ENCODE results near the gene OR4L1. TPM values are rescaled to one million over a fixed set of nuclear protein-coding genes. Genes with fewer than 3 reads are reported as not detected.

The OR4L1 gene, protein sequence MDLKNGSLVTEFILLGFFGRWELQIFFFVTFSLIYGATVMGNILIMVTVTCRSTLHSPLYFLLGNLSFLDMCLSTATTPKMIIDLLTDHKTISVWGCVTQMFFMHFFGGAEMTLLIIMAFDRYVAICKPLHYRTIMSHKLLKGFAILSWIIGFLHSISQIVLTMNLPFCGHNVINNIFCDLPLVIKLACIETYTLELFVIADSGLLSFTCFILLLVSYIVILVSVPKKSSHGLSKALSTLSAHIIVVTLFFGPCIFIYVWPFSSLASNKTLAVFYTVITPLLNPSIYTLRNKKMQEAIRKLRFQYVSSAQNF
- total RNA-seq = not detected

GRCh38 chr14:20059745-20060144, at the start of gene OR4L1:
Gene OR4L1, plus strand, starts transcription at chr14:20060045. Its CDS starts 0 bp downstream, at chr14:20060045.

DNA sequence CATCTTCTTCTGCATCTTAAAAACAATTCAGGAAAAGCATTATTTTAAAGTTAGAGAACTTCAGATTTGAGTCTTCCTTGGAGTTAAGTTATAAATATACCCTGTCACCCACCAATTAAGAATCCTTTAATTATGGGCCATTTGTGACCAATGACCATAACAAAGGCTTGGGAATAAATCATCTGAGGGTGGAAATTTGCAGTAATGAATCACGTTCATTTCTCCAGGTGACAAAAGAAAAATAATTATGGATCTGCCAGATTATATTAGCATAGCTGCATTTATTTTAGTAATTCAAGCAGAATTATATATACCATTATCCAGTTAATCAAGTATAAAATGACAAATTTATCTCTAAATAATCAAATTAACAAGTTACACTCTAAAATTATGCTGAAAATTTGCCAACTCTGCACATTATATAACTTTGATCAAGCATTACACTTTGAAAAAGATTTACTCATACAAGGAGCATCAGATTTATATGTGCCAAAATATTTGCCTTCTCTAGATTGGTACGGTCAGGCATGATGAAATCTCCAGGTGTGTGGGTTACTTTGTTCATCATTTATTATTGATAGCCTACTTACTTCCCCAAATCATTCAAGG, 40.5 kb upstream of the OR4L1 start, which contains the start of gene OR4K14:
Gene OR4K14, minus strand, starts transcription at position 51 of the 609 bp plus-strand sequence. CDS start 4,114 bp downstream, outside the sequence.

DNA sequence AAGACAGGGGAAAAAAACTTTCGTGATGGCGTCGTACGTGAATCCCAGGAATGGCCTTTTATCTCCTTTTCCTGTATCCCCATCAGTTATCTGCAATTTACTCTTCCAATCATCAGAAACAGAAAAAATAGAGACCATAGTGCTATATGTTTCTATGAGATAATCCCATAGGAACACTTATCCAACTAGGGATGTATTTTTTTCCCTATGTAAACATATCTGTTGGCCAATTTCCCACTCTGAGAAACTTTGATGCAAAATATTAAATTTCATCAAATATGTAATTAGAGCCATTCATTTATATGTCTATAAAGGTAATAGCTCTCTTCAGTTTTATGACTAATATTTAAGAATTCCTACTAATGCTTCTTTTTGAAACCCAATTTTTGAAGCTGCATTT, 23.9 kb upstream of the OR4L1 start, which contains the start of gene OR4K13:
Gene OR4K13, minus strand, starts transcription at position 101 of the 400 bp plus-strand sequence. CDS start 1,280 bp downstream, outside the sequence.

DNA sequence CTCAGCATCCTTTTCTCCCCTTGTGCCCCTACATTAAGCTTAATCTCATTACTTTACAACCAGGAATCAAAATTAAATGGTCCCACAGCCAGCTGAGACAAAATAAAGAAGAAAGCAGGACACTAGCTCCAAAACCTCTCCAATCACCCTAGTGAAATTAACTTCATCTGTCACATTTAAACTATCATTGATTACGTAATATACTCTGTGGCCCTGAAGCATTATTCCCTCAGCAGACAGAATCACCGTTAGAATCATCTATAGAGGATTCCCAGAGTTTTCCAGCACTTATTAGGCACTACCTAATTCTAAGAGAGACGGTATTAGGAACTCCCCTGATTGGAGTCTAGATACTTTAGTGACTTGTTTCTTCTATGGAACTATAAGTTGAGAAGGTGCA, 50.6 kb downstream of the OR4L1 start, which contains the start of gene OR4K17:
Gene OR4K17, plus strand, starts transcription at position 302 of the 400 bp plus-strand sequence. CDS start 6,761 bp downstream, outside the sequence.

Small RNA genes within 50 kb of the gene (small RNA-seq; reads per million reads assigned to genes)
- not detected for gene RNA5SP380 (ENCODE audit: low replicate concordance)

Other genes starting within 250 kb of the OR4L1 start
- gene OR4K2, start 184.9 kb upstream of the OR4L1 start, total RNA-seq = not detected
- not detected for gene OR4K5, start 139.4 kb upstream of the OR4L1 start, total RNA-seq
- gene OR4K1, start 129.1 kb upstream of the OR4L1 start, total RNA-seq = not detected
- gene OR4K15, start 84.5 kb upstream of the OR4L1 start, total RNA-seq = not detected
- not detected for gene OR4Q2, start 57.9 kb upstream of the OR4L1 start, total RNA-seq
- gene OR4K14, start 40.7 kb upstream of the OR4L1 start, total RNA-seq = not detected
- gene OR4K13, start 24.0 kb upstream of the OR4L1 start, total RNA-seq = not detected
- gene OR4K17, start 50.7 kb downstream of the OR4L1 start, total RNA-seq = not detected
- not detected for gene OR4N5, start 78.8 kb downstream of the OR4L1 start, total RNA-seq
- gene OR11G2, start 130.9 kb downstream of the OR4L1 start, total RNA-seq = not detected
- not detected for gene OR11H6, start 163.7 kb downstream of the OR4L1 start, total RNA-seq
- not detected for gene OR11H7, start 168.9 kb downstream of the OR4L1 start, total RNA-seq
- not detected for gene OR11H4, start 179.2 kb downstream of the OR4L1 start, total RNA-seq
- 47.3 TPM for gene TTC5, start 245.9 kb downstream of the OR4L1 start, total RNA-seq

Measured in parietal lobe (tissue), 2 donors.